Measurements from ENCODE around the gene ACTR10. TPM values are rescaled to one million over a fixed set of nuclear protein-coding genes. Genes with fewer than 3 reads are reported as not detected.

Gene ACTR10
- total and polyA plus RNA-seq, 2 donors (not counting 1 experiment from before 2014, with no cell fraction given): 28.7 to 40.6 TPM

GRCh38 chr14:58281969-58282368 lies 82.0 kb downstream of the ACTR10 start:
- Mint-ChIP-seq H3K4me3 (peak overlapping the region; percentile 47), H3K27ac (peak overlapping the region; percentile 83), H3K4me1 (peaks cover 38% of the 10 kb centered on the region), H3K9me3 (ENCODE audit: insufficient read depth) (no peaks in the 10 kb centered on the region), H3K27me3 (no peaks in the 10 kb centered on the region)
- intact Hi-C loops (cut with micrococcal nuclease): loop anchor here (1.0 kb wide), 1 partner anchor 16 kb away; the partner anchor contains the start of gene ARID4A
- no peak for DNase-seq
- ChIA-PET CTCF (interaction anchor here (0.7 kb wide), 1 partner anchor 52 kb away, joined by 3 read pairs; no protein-coding TSS in a partner anchor), POLR2A (no interaction called here)
- peak overlapping the region; percentile 54 for H3K4me2 ChIP-seq (replicated peaks; ENCODE audit: low read depth, low read length, poor library complexity, severe bottlenecking)
- H3K27ac ChIP-seq (ENCODE audit: low read length in 2 of 2): peak overlapping the region; percentile 64 to 91
- no peaks in the 10 kb centered on the region for H3K9me3 ChIP-seq (ENCODE audit: control extremely low read depth in 1 of 3, control insufficient read depth in 2 of 3, insufficient read depth in 1 of 3, low read length in 2 of 3)
- TF ChIP-seq CTCF (IDR thresholded peaks at IDR 0.05) (no peak), EZH2 (IDR thresholded peaks at IDR 0.05; ENCODE audit: borderline replicate concordance, insufficient read depth, low read depth, low read length, poor library complexity, severe bottlenecking) (no peak)
- H4K20me1 ChIP-seq (ENCODE audit: control insufficient read depth, insufficient read depth, low read length, poor library complexity, severe bottlenecking): peaks cover 32% of the 10 kb centered on the region
- peaks cover 0 to 59% of the 10 kb centered on the region in 2 experiments for H3K36me3 ChIP-seq (replicated peaks in 1 of 2; ENCODE audit: control extremely low read depth in 1 of 2, control insufficient read depth in 1 of 2, extremely low read depth in 1 of 2, insufficient read depth in 2 of 2, low read length in 1 of 2)
- peaks cover 17 to 18% of the 10 kb centered on the region in 2 donors for H3K4me1 ChIP-seq (ENCODE audit: control insufficient read depth in 2 of 2, insufficient read depth in 2 of 2, low read length in 2 of 2)
- H2AFZ ChIP-seq (ENCODE audit: insufficient read depth, low read depth, low read length, poor library complexity, severe bottlenecking): no peak overlapping the region
- no peak for ATAC-seq (ENCODE audit: low read depth)
- H3K79me2 ChIP-seq (ENCODE audit: control insufficient read depth, insufficient read depth, low read length): peaks cover 98% of the 10 kb centered on the region
- no peak overlapping the region for H3K4me3 ChIP-seq (ENCODE audit: control extremely low read depth in 1 of 5, extremely low read depth in 1 of 5, insufficient read depth in 1 of 5, low read depth in 2 of 5, low read length in 4 of 5)
- H3K9ac ChIP-seq (ENCODE audit: low read length): peak overlapping the region; percentile 32
- no peaks in the 10 kb centered on the region for H3K27me3 ChIP-seq (replicated peaks in 1 of 4; ENCODE audit: control extremely low read depth in 1 of 4, control insufficient read depth in 3 of 4, insufficient read depth in 4 of 4, low read length in 3 of 4)
- 83% methylated on average over 1 of the region's 3 CpGs for WGBS (ENCODE audit: insufficient coverage)

GRCh38 chr14:58282925-58283593 lies 83.1 kb downstream of the ACTR10 start:
- H3K9me3 Mint-ChIP-seq (ENCODE audit: insufficient read depth): no peaks in the 10 kb centered on the region
- H3K4me1 ChIP-seq (ENCODE audit: control insufficient read depth in 2 of 2, insufficient read depth in 2 of 2, low read length in 2 of 2): peaks cover 17 to 18% of the 10 kb centered on the region in 2 donors
- H4K20me1 ChIP-seq (ENCODE audit: control insufficient read depth, insufficient read depth, low read length, poor library complexity, severe bottlenecking): peaks cover 31% of the 10 kb centered on the region
- peaks cover 97% of the 10 kb centered on the region for H3K79me2 ChIP-seq (ENCODE audit: control insufficient read depth, insufficient read depth, low read length)
- POLR2A ChIA-PET: no interaction called here
- no peak for TF ChIP-seq CTCF (IDR thresholded peaks at IDR 0.05)
- TF ChIP-seq EZH2 (IDR thresholded peaks at IDR 0.05; ENCODE audit: borderline replicate concordance, insufficient read depth, low read depth, low read length, poor library complexity, severe bottlenecking): no peak
- no peaks in the 10 kb centered on the region for H3K27me3 ChIP-seq (replicated peaks in 1 of 4; ENCODE audit: control extremely low read depth in 1 of 4, control insufficient read depth in 3 of 4, insufficient read depth in 4 of 4, low read length in 3 of 4)
- DNase-seq (no peak), ATAC-seq (ENCODE audit: low read depth) (no peak)
- H3K4me3 ChIP-seq (ENCODE audit: control extremely low read depth in 1 of 5, extremely low read depth in 1 of 5, insufficient read depth in 1 of 5, low read depth in 2 of 5, low read length in 4 of 5): no peak overlapping the region
- H3K4me1 Mint-ChIP-seq: peaks cover 42% of the 10 kb centered on the region
- CTCF ChIA-PET: no interaction called here
- intact Hi-C loops (cut with micrococcal nuclease): no loop called here
- no peak overlapping the region for H3K9ac ChIP-seq (ENCODE audit: low read length)
- WGBS (ENCODE audit: insufficient coverage): no CpG with 5 or more reads among the region's 4 CpGs
- H3K4me2 ChIP-seq (replicated peaks; ENCODE audit: low read depth, low read length, poor library complexity, severe bottlenecking): no peak overlapping the region
- H2AFZ ChIP-seq (ENCODE audit: insufficient read depth, low read depth, low read length, poor library complexity, severe bottlenecking): no peak overlapping the region
- H3K4me3 Mint-ChIP-seq: no peak overlapping the region
- peaks cover 0 to 61% of the 10 kb centered on the region in 2 experiments for H3K36me3 ChIP-seq (replicated peaks in 1 of 2; ENCODE audit: control extremely low read depth in 1 of 2, control insufficient read depth in 1 of 2, extremely low read depth in 1 of 2, insufficient read depth in 2 of 2, low read length in 1 of 2)
- H3K27ac ChIP-seq (ENCODE audit: low read length in 2 of 2): peak overlapping the region in 1 of 2 donors; percentile 91
- H3K27ac Mint-ChIP-seq: no peak overlapping the region
- no peaks in the 10 kb centered on the region for H3K9me3 ChIP-seq (ENCODE audit: control extremely low read depth in 1 of 3, control insufficient read depth in 2 of 3, insufficient read depth in 1 of 3, low read length in 2 of 3)
- H3K27me3 Mint-ChIP-seq: no peaks in the 10 kb centered on the region

Data from B cell (primary cell).